IMR-90 (cell line): ENCODE results near the gene RGS9BP. TPM values are rescaled to one million over a fixed set of nuclear protein-coding genes. Genes with fewer than 3 reads are reported as not detected.

Source experiments
- ATAC-seq: fragments of 200-7000 bp; cut with Tn5 transposase; 2 replicates; pipeline ENCODE4 v1.9.1; 2020; ENCODE audit warnings: low read depth, mild to moderate bottlenecking, moderate library complexity
- BruUV-seq: library from RNA; stranded (reverse); fragments of 400-500 nt; replicated peaks from 2 replicates; lab custom pipeline; 2021; lab: Mats Ljungman, UMichigan
- CTCF ChIA-PET: fragments of 300-600 bp; formaldehyde crosslinking; extraction: SDS; loops from one replicate; lab custom pipeline; 2021; ENCODE audit warnings: antibody characterized with exemption; lab: Yijun Ruan, JAX
- POLR2A ChIA-PET: fragments of 300-600 bp; sonication (Branson Sonifier 250); formaldehyde crosslinking; loops from one replicate; lab custom pipeline; 2022; ENCODE audit warnings: antibody characterized with exemption; ENCODE audit not compliant: unreplicated experiment; lab: Charles Lee
- DNase-seq: peaks from one replicate; pipeline ENCODE4 v3.0.0; 2013
- H2AFZ ChIP-seq: replicated peaks from 2 replicates; pipeline ENCODE3; 2013; ENCODE audit warnings: low read length, mild to moderate bottlenecking; ENCODE audit not compliant: poor library complexity
- H2AK5ac ChIP-seq: 2 replicates; pipeline ENCODE4 v1.6.1; 2013; ENCODE audit warnings: low read depth, low read length, inconsistent platforms
- H2AK9ac ChIP-seq: replicated peaks from 2 replicates; pipeline ENCODE3; 2013; ENCODE audit warnings: mild to moderate bottlenecking, low read depth, low read length, moderate library complexity; ENCODE audit not compliant: poor library complexity
- H2BK120ac ChIP-seq: 2 replicates; pipeline ENCODE4 v1.6.1; 2013; ENCODE audit warnings: low read depth, low read length, inconsistent platforms
- H2BK15ac ChIP-seq: 3 replicates; pipeline ENCODE4 v1.6.1; 2013; ENCODE audit warnings: low read depth, low read length, inconsistent platforms
- H2BK20ac ChIP-seq: 2 replicates; pipeline ENCODE4 v1.6.1; 2013; ENCODE audit warnings: low read depth, mild to moderate bottlenecking, inconsistent platforms, low read length, moderate library complexity
- H2BK5ac ChIP-seq: 2 replicates; pipeline ENCODE4 v1.6.1; 2013; ENCODE audit warnings: mild to moderate bottlenecking, low read depth, low read length, inconsistent platforms; ENCODE audit not compliant: poor library complexity, severe bottlenecking
- H3K14ac ChIP-seq: replicated peaks from 2 replicates; pipeline ENCODE4 v1.6.1; 2013; ENCODE audit warnings: low read depth, low read length, inconsistent platforms
- H3K18ac ChIP-seq: 2 replicates; pipeline ENCODE4 v1.6.1; 2013; ENCODE audit warnings: low read depth, low read length, control low read depth
- H3K23ac ChIP-seq: 2 replicates; pipeline ENCODE4 v1.6.1; 2013; ENCODE audit warnings: low read depth, low read length, inconsistent platforms
- H3K27ac ChIP-seq: 2 replicates; pipeline ENCODE4 v1.5.1; 2013; ENCODE audit warnings: mild to moderate bottlenecking, control low read depth, low read length; ENCODE audit not compliant: insufficient read depth
- H3K27me3 ChIP-seq: 2 replicates; pipeline ENCODE4 v1.6.1; 2013; ENCODE audit warnings: low read length; ENCODE audit not compliant: control insufficient read depth, insufficient read depth
- H3K36me3 ChIP-seq: 2 replicates; pipeline ENCODE4 v1.6.1; 2013; ENCODE audit warnings: low read length, mixed read lengths; ENCODE audit not compliant: control insufficient read depth, insufficient read depth
- H3K4ac ChIP-seq: 2 replicates; pipeline ENCODE4 v1.6.1; 2013; ENCODE audit warnings: low read depth, low read length, inconsistent platforms
- H3K4me1 ChIP-seq: 2 replicates; pipeline ENCODE4 v1.6.1; 2013; ENCODE audit warnings: low read length, mixed read lengths; ENCODE audit not compliant: control insufficient read depth, insufficient read depth
- H3K4me2 ChIP-seq: 2 replicates; pipeline ENCODE4 v1.6.1; 2013; ENCODE audit warnings: low read depth, mild to moderate bottlenecking, control low read depth, low read length, moderate library complexity
- H3K4me3 ChIP-seq: 2 replicates; pipeline ENCODE4 v1.5.1; 2013; ENCODE audit warnings: low read depth, mild to moderate bottlenecking, control low read depth, low read length, moderate library complexity; ENCODE audit not compliant: insufficient read depth
- H3K56ac ChIP-seq: 2 replicates; pipeline ENCODE4 v1.6.1; 2013; ENCODE audit warnings: low read length, inconsistent platforms; ENCODE audit not compliant: insufficient read depth; ENCODE audit errors: extremely low read depth
- H3K79me1 ChIP-seq, 2 experiments: 2 replicates each; pipeline ENCODE4 v1.6.1; 2013; ENCODE audit warnings: low read length in 2 of 2, inconsistent platforms in 1 of 2, low read depth in 1 of 2
- H3K9ac ChIP-seq: 2 replicates; pipeline ENCODE4 v1.6.1; 2013; ENCODE audit warnings: low read depth, low read length, control low read depth
- H3K9me1 ChIP-seq: 2 replicates; pipeline ENCODE4 v1.6.1; 2013; ENCODE audit warnings: low read length, inconsistent platforms; ENCODE audit not compliant: insufficient read depth
- H3K9me3 ChIP-seq: 2 replicates; pipeline ENCODE4 v1.6.1; 2013; ENCODE audit warnings: low read length; ENCODE audit not compliant: control insufficient read depth, insufficient read depth
- H4K20me1 ChIP-seq: 2 replicates; pipeline ENCODE4 v1.6.1; 2013; ENCODE audit warnings: low read length, inconsistent platforms; ENCODE audit not compliant: insufficient read depth
- H4K5ac ChIP-seq: 2 replicates; pipeline ENCODE4 v1.6.1; 2013; ENCODE audit warnings: mild to moderate bottlenecking, low read depth, low read length, control low read depth
- H4K8ac ChIP-seq, 2 experiments: 2 replicates each; pipeline ENCODE4 v1.6.1; 2013; ENCODE audit warnings: low read depth in 2 of 2, low read length in 2 of 2, control low read depth in 1 of 2, inconsistent platforms in 1 of 2
- H4K91ac ChIP-seq: 2 replicates; pipeline ENCODE4 v1.6.1; 2013; ENCODE audit warnings: low read depth, low read length, inconsistent platforms; ENCODE audit not compliant: insufficient read depth
- BHLHE40 ChIP-seq: fragments of 150-350 bp; IDR thresholded peaks from 2 replicates; pipeline ENCODE4 v1.6.1; 2016; ENCODE audit warnings: mild to moderate bottlenecking, low read depth, low read length
- ELK1 ChIP-seq: fragments of 150-350 bp; IDR thresholded peaks from 2 replicates; pipeline ENCODE4 v1.6.1; 2016; ENCODE audit warnings: low read depth, mild to moderate bottlenecking, low read length, moderate library complexity, borderline replicate concordance
- MAZ ChIP-seq: IDR thresholded peaks from 2 replicates; pipeline ENCODE4 v1.6.1; 2012; ENCODE audit warnings: low read depth, mild to moderate bottlenecking, low read length, improper control_type of control experiment, moderate library complexity, borderline replicate concordance
- NFE2L2 ChIP-seq: fragments of 150-350 bp; IDR thresholded peaks from 2 replicates; pipeline ENCODE4 v1.6.1; 2016; ENCODE audit warnings: low read depth, mild to moderate bottlenecking, low read length
- RAD21 ChIP-seq: IDR thresholded peaks from 2 replicates; pipeline ENCODE4 v1.6.1; 2012; ENCODE audit warnings: low read length, improper control_type of control experiment
- RCOR1 ChIP-seq: IDR thresholded peaks from 2 replicates; pipeline ENCODE4 v1.6.1; 2012; ENCODE audit warnings: mild to moderate bottlenecking, low read length, improper control_type of control experiment; ENCODE audit not compliant: insufficient replicate concordance
- SMC3 ChIP-seq: fragments of 150-350 bp; IDR thresholded peaks from 2 replicates; pipeline ENCODE4 v1.6.1; 2016; ENCODE audit warnings: low read depth, mild to moderate bottlenecking, antibody characterized with exemption, low read length, moderate library complexity
- USF2 ChIP-seq: fragments of 150-350 bp; IDR thresholded peaks from 2 replicates; pipeline ENCODE4 v1.6.1; 2017; ENCODE audit warnings: mild to moderate bottlenecking, antibody characterized with exemption, low read length, low read depth
- WGBS, 2 experiments: methylation state at CpG; one replicate each; pipeline versions ENCODE4 v1.1.5 to v1.1.7; 2013; ENCODE audit warnings: missing lambda C conversion rate in 2 of 2; ENCODE audit not compliant: insufficient read length in 1 of 2; ENCODE audit errors: extremely low coverage in 2 of 2; 5-methylcytosine and 5-hydroxymethylcytosine counted together
- dilution Hi-C: fragments of 300-500 bp; cut with HindIII; formaldehyde crosslinking; loops from one replicate; pipeline ENCODE4 v1.14.3; 2018; ENCODE audit warnings: low sequenced_read_pairs; ENCODE audit not compliant: unreplicated experiment
- in situ Hi-C: fragments of 300-500 bp; cut with MboI; formaldehyde crosslinking; loops from 3 replicates; pipeline ENCODE4 v1.14.3; 2019; ENCODE audit warnings: low sequenced_read_pairs, inconsistent platforms, mixed read lengths
- intact Hi-C: fragments of 100-400 bp; cut with micrococcal nuclease; formaldehyde crosslinking; loops from 2 replicates; pipeline ENCODE4 v1.10.0; 2022
- polyA plus RNA-seq, 3 experiments: library from polyadenylated mRNA; depleted of rRNA; stranded (reverse); fragments of >200 nt; gene quantifications; 2 replicates each; pipeline ENCODE4 v1.2.3, GENCODE V29; 2012; ENCODE audit warnings: low replicate concordance in 1 of 3
- total RNA-seq: library from RNA; depleted of rRNA; stranded (reverse); fragments of >200 nt; gene quantifications from 2 replicates; pipeline ENCODE4 v1.2.3, GENCODE V29; 2012

Gene RGS9BP
- total and polyA plus RNA-seq, 2 of the 4 experiments (the other 2 are of a cell fraction) = 0.03 to 0.18 TPM

GRCh38 chr19:32649751-32650150 is 25.9 kb upstream of the RGS9BP start:
- no peak for TF ChIP-seq ELK1
- TF ChIP-seq RCOR1 = no peak
- no peak for TF ChIP-seq NFE2L2
- no peak for TF ChIP-seq BHLHE40
- no peak for TF ChIP-seq USF2
- no peak for TF ChIP-seq MAZ
- TF ChIP-seq RAD21 = no peak
- no peak for TF ChIP-seq SMC3
- Histone ChIP-seq H3K56ac (no peak overlapping the region), H3K36me3 (peaks cover 18% of the 10 kb centered on the region), H4K5ac (no peak overlapping the region), H2BK20ac (no peak overlapping the region), H3K79me1 (peaks cover 6 to 34% of the 10 kb centered on the region in 2 experiments; a peak in 2 of 4 replicates), H3K9ac (no peak overlapping the region), H3K4me1 (peaks cover 2% of the 10 kb centered on the region; the same call in 1 of the 2 replicates), H3K9me3 (no peaks in the 10 kb centered on the region), H3K9me1 (0 out of 2 replicates have a peak, but pooled peaks cover 5% of the 10 kb centered on the region), H3K27ac (no peak overlapping the region), H2BK5ac (no peak overlapping the region), H3K27me3 (no peaks in the 10 kb centered on the region), H3K4me3 (no peak overlapping the region), H3K23ac (no peak overlapping the region), H2BK120ac (no peak overlapping the region), H3K18ac (no peak overlapping the region), H4K20me1 (no peaks in the 10 kb centered on the region; the same call in 1 of the 2 replicates), H4K91ac (no peak overlapping the region), H4K8ac (no peak overlapping the region), H2AK5ac (no peak overlapping the region), H3K14ac (no peak overlapping the region), H2AFZ (no peak overlapping the region), H2AK9ac (no peak overlapping the region), H3K4me2 (no peak overlapping the region), H3K4ac (no peak overlapping the region), H2BK15ac (no peak overlapping the region)
- ATAC-seq (no peak), DNase-seq (no peak)
- POLR2A ChIA-PET = no interaction called here
- no TSS peak for BruUV-seq
- in situ Hi-C loops (no loop called here), dilution Hi-C loops (no loop called here), intact Hi-C loops (no loop called here)
- 94% methylated on average over 3 of the region's 11 CpGs; no CpG with 5 or more reads in 1 of the 2 experiments for WGBS, 2 experiments
- CTCF ChIA-PET = no interaction called here
